Activated CD4-positive, alpha-beta T cell treated with anti-CD3 and anti-CD28 coated beads, Interleukin-2, amount 50 U/mL, for 4 hours (primary cell): Measurements from ENCODE around the gene TP53I3.
"Not testable (repeated sequence)": the region's sequence is repeated elsewhere in the genome, so short reads cannot be mapped to it uniquely, and the experiment has no call there.

ENCODE experiments used
- DNase-seq, 2 experiments: peaks; one replicate each; pipeline ENCODE4 v3.0.0-alpha.2; 2020

The TP53I3 gene

DNA sequence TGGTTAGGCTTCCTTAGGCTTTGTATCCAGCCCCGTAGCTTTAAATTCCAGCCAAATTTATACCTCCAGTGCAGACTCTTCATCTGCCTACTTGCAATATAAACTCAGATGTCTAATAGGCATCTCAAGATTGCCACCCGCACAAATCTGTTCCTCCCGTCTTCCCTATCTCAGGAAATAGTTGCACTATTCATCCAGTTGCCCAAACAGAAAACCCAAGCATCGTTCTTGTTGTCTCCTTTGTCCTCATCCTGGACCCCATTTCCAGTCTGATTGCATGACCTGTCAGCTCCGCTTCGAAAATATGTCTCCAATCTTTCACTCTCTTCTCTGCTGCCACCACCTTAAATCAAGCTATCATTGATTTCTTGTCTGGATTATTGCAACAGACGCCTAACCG, 32.8 kb downstream of the TP53I3 start:
- DNase-seq, result no peak

DNA sequence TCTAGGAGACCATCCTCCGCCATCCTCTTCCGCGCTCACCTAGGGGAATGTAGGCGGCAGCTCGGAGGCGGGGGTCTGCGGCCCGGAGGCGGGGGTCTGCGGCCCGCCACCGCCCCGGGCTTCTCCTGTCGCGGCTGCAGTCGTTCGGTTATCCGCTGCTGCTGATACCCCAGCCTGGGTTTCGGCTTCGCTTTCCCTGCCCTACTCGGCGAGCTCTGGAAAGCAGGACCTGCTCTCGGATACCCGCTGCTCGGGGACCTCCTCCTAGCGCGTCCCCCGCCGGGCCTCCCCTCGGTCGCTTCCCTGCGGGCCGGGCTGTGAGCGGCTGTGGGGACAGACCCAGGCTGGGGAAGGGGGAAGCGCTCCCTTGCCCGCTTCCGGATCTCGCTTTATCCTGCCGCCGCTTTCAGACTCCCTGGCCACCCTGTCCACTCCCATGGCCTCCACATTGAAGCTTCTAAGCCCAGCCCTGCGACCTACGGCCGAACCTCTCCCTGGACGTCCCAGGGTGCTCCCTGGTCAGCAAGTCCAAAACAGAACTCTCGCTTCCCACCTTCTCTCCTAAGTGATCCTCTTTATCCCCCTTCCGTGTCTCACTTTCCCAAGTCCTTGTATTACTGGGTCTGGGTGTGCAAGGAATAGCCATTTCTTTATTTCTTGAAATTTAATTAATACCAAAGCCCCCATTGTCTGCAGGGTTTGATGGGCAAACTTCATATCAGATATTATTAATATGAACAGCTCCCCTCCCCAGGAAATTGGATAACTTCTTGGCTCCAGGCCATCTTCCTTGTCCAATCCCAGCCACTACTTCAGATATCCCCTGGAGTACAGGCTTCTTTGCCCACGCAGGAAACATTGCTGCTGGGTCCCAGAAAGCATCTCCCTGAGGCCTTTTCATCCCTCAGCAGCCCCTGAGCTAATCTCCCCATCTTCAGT, 34.3 kb downstream of the TP53I3 start:
- DNase-seq, result no peak

DNA sequence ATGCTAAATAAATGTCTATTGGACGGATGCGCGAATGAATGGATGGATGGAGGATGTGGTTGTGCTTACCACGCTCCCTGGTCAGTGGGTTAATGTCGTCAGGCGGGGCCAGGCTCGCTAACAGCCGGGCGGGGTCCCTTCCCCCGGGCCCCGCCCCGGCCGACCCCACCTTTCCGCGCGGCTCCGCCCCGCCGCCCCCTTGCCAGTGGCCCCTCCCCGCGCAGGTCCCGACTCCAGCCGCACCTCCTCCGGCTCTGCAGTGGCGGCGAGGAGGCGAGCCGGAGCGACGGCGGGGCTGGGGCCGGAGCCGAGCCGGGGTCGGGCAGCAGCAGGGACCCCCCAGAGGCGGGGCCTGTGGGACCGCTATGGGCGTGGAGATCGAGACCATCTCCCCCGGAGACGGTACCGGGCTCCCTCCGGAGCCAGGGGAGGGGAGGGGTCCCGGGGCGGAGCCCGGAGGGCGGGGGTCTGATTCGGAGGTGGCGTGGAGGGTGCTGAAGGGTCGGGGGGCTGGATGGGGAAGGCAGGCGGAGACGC, 35.1 kb downstream of the TP53I3 start, which contains the start of gene FKBP1B:
Gene FKBP1B (plus strand): TSS at position 257 of the 537 bp plus-strand sequence. CDS start 109 bp downstream, at position 366.
- peak; percentile 21 to 26 for DNase-seq

- DNase-seq, result no peak
Observed at GRCh38 chr2:24048769-24049484, 35.7 kb downstream of the TP53I3 start.

DNA sequence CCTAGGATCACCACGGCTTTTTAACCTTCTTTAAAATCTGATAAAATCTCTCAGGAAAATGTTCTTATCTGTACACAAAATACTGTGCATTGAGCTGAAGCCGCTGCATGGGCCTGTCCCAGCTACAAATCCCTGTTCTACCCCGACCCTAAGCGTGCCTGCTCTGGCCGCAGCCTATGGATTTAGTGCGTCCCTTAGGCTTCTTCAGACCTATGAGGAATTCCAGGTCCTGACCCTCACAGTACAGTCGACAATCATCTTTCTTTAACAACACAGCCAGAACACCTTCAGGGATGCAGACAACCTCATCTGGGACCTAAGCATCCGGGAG, 37.0 kb downstream of the TP53I3 start:
- DNase-seq, result no peak

GRCh38 chr2:24046930-24047702, 37.5 kb downstream of the TP53I3 start, which contains the start of gene WDCP:
TSS of gene WDCP (minus strand) at chr2:24047391. CDS start at chr2:24039494, 7,897 bp downstream.
- DNase-seq, result peak; percentile 87 to 90

DNA sequence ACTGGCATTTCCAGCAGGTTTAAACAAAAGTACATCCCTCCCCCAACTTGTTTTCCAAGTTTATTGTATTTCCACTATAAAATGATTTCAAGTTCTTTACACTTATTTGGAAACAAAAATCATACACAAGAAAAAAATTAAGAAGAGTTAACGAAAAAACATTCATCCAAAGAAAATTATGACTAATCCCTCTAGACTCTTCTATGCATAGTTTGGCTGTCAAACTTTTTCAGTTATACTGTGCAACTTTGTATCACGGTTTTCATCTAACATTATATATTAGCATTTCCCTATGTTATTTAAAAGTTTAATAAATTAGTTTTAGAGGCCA, 38.1 kb downstream of the TP53I3 start:
- no peak for DNase-seq

DNA sequence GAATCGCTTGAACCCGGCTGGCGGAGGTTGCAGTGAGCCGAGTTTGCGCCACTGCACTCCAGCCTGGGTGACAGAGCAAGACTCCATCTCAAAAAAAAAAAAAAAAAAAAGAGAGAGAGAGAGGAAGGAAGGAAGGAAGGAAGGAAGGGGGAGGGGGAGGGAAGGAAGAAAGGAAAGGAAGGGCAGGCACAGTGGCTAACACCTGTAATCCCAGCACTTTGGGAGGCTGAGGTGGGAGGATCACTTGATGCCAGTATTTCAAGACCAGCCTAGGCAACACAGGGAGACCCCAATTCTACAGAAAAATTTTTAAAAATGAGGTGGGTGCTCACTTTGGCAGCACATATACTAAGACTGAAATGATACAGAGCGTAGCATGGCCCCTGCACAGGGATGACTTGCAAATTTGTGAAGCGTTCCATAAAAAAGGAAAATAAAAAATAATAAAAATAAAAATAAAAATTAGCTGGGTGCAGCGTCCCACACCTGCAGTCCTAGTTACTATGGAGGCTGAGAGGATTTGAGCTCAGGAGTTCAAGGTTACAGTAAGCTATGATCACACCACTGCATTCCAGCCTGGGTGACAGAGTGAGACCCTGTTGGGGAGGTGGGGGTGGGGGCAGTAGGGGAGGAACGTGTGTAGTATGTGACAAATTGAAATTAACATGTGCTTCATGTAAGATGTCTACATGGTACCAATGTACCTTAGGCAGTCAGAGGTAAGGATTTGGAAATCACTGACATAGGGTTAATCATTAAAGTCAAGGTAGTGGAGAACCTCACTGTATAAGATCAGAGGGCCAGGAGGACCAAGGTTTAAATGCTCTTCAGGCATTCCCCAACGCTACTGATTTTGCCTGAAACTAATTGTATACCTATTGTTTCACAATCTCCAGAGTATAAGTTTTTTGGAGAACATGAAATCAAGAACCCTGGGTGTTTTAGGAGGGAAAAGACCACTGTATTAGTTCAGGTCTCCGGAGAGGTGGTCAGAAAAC, 38.8 kb downstream of the TP53I3 start:
- DNase-seq, result no peak

DNA sequence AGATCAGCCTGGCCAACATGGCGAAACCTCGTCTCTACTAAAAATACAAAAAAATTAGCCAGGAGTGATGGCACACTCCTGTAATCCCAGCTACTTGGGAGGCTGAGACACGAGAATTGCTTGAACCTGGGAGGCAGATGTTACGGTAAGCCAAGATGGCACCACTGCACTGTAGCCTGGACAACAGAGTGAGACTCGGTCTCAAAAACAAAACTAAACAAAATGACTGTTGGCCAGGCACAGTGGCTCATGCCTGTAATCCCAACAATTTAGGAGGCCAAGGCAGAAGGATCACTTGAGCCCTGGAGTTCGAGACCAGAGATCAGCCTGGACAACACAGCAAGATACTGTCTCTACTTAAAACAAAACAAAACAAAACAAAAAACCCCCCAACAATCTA, 41.5 kb downstream of the TP53I3 start:
- DNase-seq, result not testable (repeated sequence)

DNA sequence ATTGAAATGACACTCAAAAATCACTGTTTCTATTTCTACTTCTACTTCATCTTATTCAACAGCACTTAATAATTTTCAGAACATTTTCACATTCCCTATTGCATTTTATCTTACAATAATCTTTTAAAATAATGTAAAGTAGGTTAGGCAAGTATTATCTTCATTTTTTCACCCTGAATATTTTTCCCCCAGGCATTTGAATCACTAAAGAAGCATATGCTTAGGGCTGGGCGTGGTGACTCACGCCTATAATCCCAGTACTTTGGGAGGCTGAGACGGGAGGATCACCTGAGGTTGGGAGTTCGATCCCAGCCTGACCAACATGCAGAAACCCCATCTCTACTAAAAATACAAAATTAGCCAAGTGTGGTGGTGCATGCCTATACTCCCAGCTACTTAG, 44.1 kb downstream of the TP53I3 start:
- DNase-seq, result no peak

- no peak for DNase-seq
Observed at GRCh38 chr2:24038786-24039499, 45.7 kb downstream of the TP53I3 start.
